H1 (cell line): ENCODE results near the gene AATK. TPM values are rescaled to one million over a fixed set of nuclear protein-coding genes. Genes with fewer than 3 reads are reported as not detected.

Experiments used
- CTCF ChIA-PET: fragments of 300-600 bp; sonication (Branson Sonifier 250); formaldehyde crosslinking; loops from one replicate; lab custom pipeline; 2021; ENCODE audit not compliant: partially characterized antibody; lab: Charles Lee
- POLR2A ChIA-PET: fragments of 300-600 bp; sonication (Branson Sonifier 250); formaldehyde crosslinking; loops from one replicate; lab custom pipeline; 2021; ENCODE audit warnings: inconsistent platforms; ENCODE audit not compliant: partially characterized antibody; lab: Charles Lee
- DNase-seq, 2 experiments: peaks; one replicate each; pipeline versions ENCODE4 v3.0.0 to v3.0.0-alpha.2; 2010 to 2022; ENCODE audit warnings: low spot score in 2 of 2, low read depth in 1 of 2, mixed read lengths in 1 of 2
- FAIRE-seq: peaks from 2 replicates; lab custom pipeline; 2011; peaks lifted over from hg19 to GRCh38; lab: Jason Lieb, UNC
- H2AFZ ChIP-seq: 2 replicates; pipeline ENCODE4 v1.8.1; 2012; ENCODE audit warnings: low read length, inconsistent platforms
- H2AK5ac ChIP-seq: 2 replicates; pipeline ENCODE4 v1.6.1; 2013; ENCODE audit warnings: low read depth, low read length
- H2BK120ac ChIP-seq: replicated peaks from 2 replicates; pipeline ENCODE3; 2013; ENCODE audit warnings: low read depth, low read length, inconsistent platforms
- H2BK12ac ChIP-seq: 2 replicates; pipeline ENCODE4 v1.6.1; 2013; ENCODE audit warnings: low read depth, low read length
- H2BK15ac ChIP-seq: 2 replicates; pipeline ENCODE4 v1.6.1; 2013; ENCODE audit warnings: low read length
- H2BK20ac ChIP-seq: 2 replicates; pipeline ENCODE4 v1.6.1; 2013; ENCODE audit warnings: low read length
- H2BK5ac ChIP-seq: 2 replicates; pipeline ENCODE4 v1.6.1; 2013; ENCODE audit warnings: low read depth, low read length
- H3K14ac ChIP-seq: 2 replicates; pipeline ENCODE4 v1.6.1; 2013; ENCODE audit warnings: inconsistent platforms; ENCODE audit not compliant: insufficient read length
- H3K18ac ChIP-seq: 2 replicates; pipeline ENCODE4 v1.6.1; 2013; ENCODE audit warnings: low read length; ENCODE audit errors: extremely low read depth
- H3K23ac ChIP-seq: 2 replicates; pipeline ENCODE4 v1.6.1; 2013; ENCODE audit warnings: inconsistent platforms; ENCODE audit not compliant: insufficient read length
- H3K23me2 ChIP-seq: 2 replicates; pipeline ENCODE4 v1.6.1; 2013; ENCODE audit warnings: low read depth, low read length
- H3K27ac ChIP-seq: 2 replicates; pipeline ENCODE4 v1.6.1; 2011; ENCODE audit warnings: low read depth, low read length, inconsistent platforms
- H3K27me3 ChIP-seq, 4 experiments: replicated peaks in 1 of 4; 1 replicate in 1 of 4; 2 replicates in 3 of 4; pipeline versions ENCODE4 v1.6.1 to v1.8.1; 2011 to 2013; ENCODE audit warnings: low read length in 3 of 4, mild to moderate bottlenecking in 3 of 4, inconsistent platforms in 2 of 4, mixed read lengths in 2 of 4, moderate library complexity in 1 of 4; ENCODE audit not compliant: control insufficient read depth in 3 of 4, insufficient read depth in 3 of 4; ENCODE audit errors: extremely low read depth in 1 of 4
- H3K36me3 ChIP-seq, 4 experiments: 2 replicates each; pipeline versions ENCODE4 v1.6.1 to v1.8.1; 2011 to 2013; ENCODE audit warnings: mild to moderate bottlenecking in 4 of 4, low read length in 3 of 4, moderate library complexity in 2 of 4, control low read depth in 1 of 4, inconsistent platforms in 1 of 4; ENCODE audit not compliant: insufficient read depth in 4 of 4, control insufficient read depth in 2 of 4
- H3K4ac ChIP-seq: replicated peaks from 2 replicates; pipeline ENCODE3; 2013; ENCODE audit warnings: low read length, low read depth, mixed read lengths, inconsistent platforms; ENCODE audit not compliant: insufficient read length
- H3K4me1 ChIP-seq, 4 experiments: replicated peaks in 1 of 4; 1 replicate in 1 of 4; 2 replicates in 3 of 4; pipeline versions ENCODE4 v1.6.1 to v1.8.1; 2011 to 2013; ENCODE audit warnings: low read length in 3 of 4, inconsistent platforms in 2 of 4, mixed read lengths in 1 of 4; ENCODE audit not compliant: insufficient read depth in 4 of 4, control insufficient read depth in 3 of 4
- H3K4me2 ChIP-seq, 2 experiments: 2 replicates each; pipeline versions ENCODE4 v1.6.1 to v1.8.1; 2011 to 2013; ENCODE audit warnings: low read depth in 2 of 2, low read length in 2 of 2, control low read depth in 1 of 2, inconsistent platforms in 1 of 2, mild to moderate bottlenecking in 1 of 2; ENCODE audit not compliant: insufficient read depth in 1 of 2
- H3K4me3 ChIP-seq, 4 experiments: fragments of 200-600, 300-600 bp in 1 of 4; sonication (generic), shearing (Covaris generic), sonication (Bioruptor Twin) in 1 of 4; 2 replicates each; pipeline versions ENCODE4 v1.5.1 to v1.8.1; 2011 to 2016; ENCODE audit warnings: low read length in 4 of 4, low read depth in 3 of 4, control low read depth in 2 of 4, inconsistent platforms in 2 of 4, mild to moderate bottlenecking in 2 of 4, mixed read lengths in 1 of 4, moderate library complexity in 1 of 4; ENCODE audit not compliant: insufficient read depth in 2 of 4; ENCODE audit errors: extremely low read depth in 1 of 4
- H3K56ac ChIP-seq: replicated peaks from 2 replicates; pipeline ENCODE3; 2013; ENCODE audit warnings: low read depth, mild to moderate bottlenecking, mixed read lengths, low read length, inconsistent platforms; ENCODE audit not compliant: insufficient read length
- H3K79me1 ChIP-seq: 2 replicates; pipeline ENCODE4 v1.6.1; 2013; ENCODE audit warnings: low read depth, low read length, control low read depth
- H3K79me2 ChIP-seq, 2 experiments: 2 replicates each; pipeline versions ENCODE4 v1.6.1 to v1.8.1; 2012 to 2013; ENCODE audit warnings: low read length in 2 of 2, mild to moderate bottlenecking in 2 of 2, inconsistent platforms in 1 of 2; ENCODE audit not compliant: insufficient read depth in 2 of 2, control insufficient read depth in 1 of 2
- H3K9ac ChIP-seq, 4 experiments: replicated peaks in 1 of 4; 1 replicate in 1 of 4; 2 replicates in 3 of 4; pipeline versions ENCODE4 v1.6.1 to v1.8.1; 2011 to 2013; ENCODE audit warnings: low read depth in 3 of 4, low read length in 3 of 4, control low read depth in 2 of 4, mild to moderate bottlenecking in 2 of 4, moderate library complexity in 2 of 4, inconsistent platforms in 1 of 4; ENCODE audit errors: extremely low read depth in 1 of 4
- H3K9me3 ChIP-seq, 2 experiments: 2 replicates each; pipeline versions ENCODE4 v1.6.1 to v1.8.1; 2012 to 2013; ENCODE audit warnings: mild to moderate bottlenecking in 2 of 2, moderate library complexity in 2 of 2, control low read depth in 1 of 2, inconsistent platforms in 1 of 2, low read depth in 1 of 2, low read length in 1 of 2, mixed read lengths in 1 of 2; ENCODE audit not compliant: insufficient read depth in 2 of 2
- H4K20me1 ChIP-seq, 2 experiments: replicated peaks in 1 of 2; 2 replicates each; pipeline versions ENCODE3 to v1.8.1; 2011 to 2013; ENCODE audit warnings: inconsistent platforms in 2 of 2, low read length in 2 of 2, mild to moderate bottlenecking in 1 of 2; ENCODE audit not compliant: insufficient read depth in 2 of 2, control insufficient read depth in 1 of 2
- H4K5ac ChIP-seq: 2 replicates; pipeline ENCODE4 v1.6.1; 2013; ENCODE audit warnings: low read length, low read depth, mixed read lengths, inconsistent platforms; ENCODE audit not compliant: insufficient read length
- H4K8ac ChIP-seq: 2 replicates; pipeline ENCODE4 v1.8.0; 2013; ENCODE audit warnings: mild to moderate bottlenecking, moderate library complexity, low read length, inconsistent platforms; ENCODE audit not compliant: insufficient read depth; ENCODE audit errors: extremely low read depth
- H4K91ac ChIP-seq: replicated peaks from 2 replicates; pipeline ENCODE3; 2013; ENCODE audit warnings: low read length, mixed read lengths, inconsistent platforms; ENCODE audit not compliant: insufficient read length
- CREB1 ChIP-seq: IDR thresholded peaks from 2 replicates; pipeline ENCODE4 v1.6.1; 2012; ENCODE audit warnings: inconsistent platforms
- WGBS, 2 experiments: shearing (Covaris generic) in 1 of 2; methylation state at CpG; one replicate each; pipeline versions ENCODE4 v1.1.6 to v1.1.7; 2013 to 2015; ENCODE audit warnings: low lambda C conversion rate in 2 of 2, mixed read lengths in 2 of 2, inconsistent platforms in 1 of 2, low coverage in 1 of 2, missing lambda C conversion rate in 1 of 2; ENCODE audit not compliant: insufficient replicate concordance in 2 of 2, insufficient coverage in 1 of 2, insufficient read length in 1 of 2; ENCODE audit errors: extremely low coverage in 1 of 2, missing lambda C conversion rate in 1 of 2; 5-methylcytosine and 5-hydroxymethylcytosine counted together
- polyA plus RNA-seq, 7 experiments: library from polyadenylated mRNA; depleted of rRNA in 3 of 7; stranded (reverse) in 5 of 7; unstranded in 2 of 7; fragments of >200 nt in 5 of 7; fragments of 200-250 nt in 2 of 7; gene quantifications; 1 replicate in 5 of 7; 2 replicates in 1 of 7; 4 replicates in 1 of 7; pipeline versions ENCODE4 v1.2.1 to v1.2.3, GENCODE V29; 2011 to 2013; ENCODE audit warnings: missing spikeins in 2 of 7, mixed read lengths in 2 of 7
- total RNA-seq: library from RNA; stranded (reverse); fragmentation: NEBNext Ultra II Directional; extraction: Animal tissue kit (Norgen Biotek cat#: 25700); gene quantifications from 2 replicates; pipeline ENCODE4 v1.2.1, GENCODE V29; 2021
- TF ChIP-seq, protein P1 (sequence below): IDR thresholded peaks from 2 replicates; pipeline ENCODE4 v1.6.1; 2012; ENCODE audit warnings: inconsistent platforms

Gene AATK
- total and polyA plus RNA-seq, 2 of the 8 experiments (the other 6 are each of a cell fraction or from before 2014, with no cell fraction given) = 1.7 to 3.5 TPM

DNA sequence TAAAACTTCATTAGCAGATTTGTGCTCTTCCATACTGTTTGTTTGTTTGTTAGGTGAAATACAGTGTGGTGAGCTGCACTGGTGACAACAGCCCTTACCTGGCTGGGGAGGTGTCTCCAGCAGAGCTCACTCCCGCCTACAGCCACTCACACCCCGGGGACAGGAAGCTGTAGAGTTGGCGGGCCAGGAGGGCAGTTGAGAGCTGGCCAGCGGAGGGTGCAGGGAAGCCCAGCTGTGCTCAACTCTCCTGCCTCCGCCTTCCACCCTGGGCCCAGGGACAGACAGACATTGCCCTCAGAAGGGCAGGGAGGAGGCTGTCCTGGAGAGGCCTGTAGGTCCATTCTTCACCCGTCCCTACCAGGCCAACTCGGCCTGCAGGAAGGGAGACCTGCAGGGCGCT is 49.3 kb downstream of the AATK start:
- H3K4me2 ChIP-seq = no peak overlapping the region
- H3K36me3 ChIP-seq = no peaks in the 10 kb centered on the region
- H2BK5ac ChIP-seq = no peak overlapping the region
- H2BK20ac ChIP-seq = no peak overlapping the region
- no peaks in the 10 kb centered on the region; a peak in 3 of 7 replicates for H3K27me3 ChIP-seq
- no peaks in the 10 kb centered on the region; the same call in none of the 2 replicates for H3K79me1 ChIP-seq
- H3K4me1 ChIP-seq = peaks cover 0 to 10% (median 6%) of the 10 kb centered on the region in 4 experiments; a peak in 5 of 7 replicates
- DNase-seq = no peak
- no peak for FAIRE-seq
- ChIA-PET CTCF (interaction anchor here (0.9 to 6.2 kb wide), 5 partner anchors 13 to 114 kb away, joined by 3 to 45 read pairs (median 3); no protein-coding TSS in a partner anchor), POLR2A (no interaction called here)
- no peak overlapping the region for H4K5ac ChIP-seq
- H3K18ac ChIP-seq = no peak overlapping the region
- H3K56ac ChIP-seq = no peak overlapping the region
- H2BK120ac ChIP-seq = no peak overlapping the region
- no peak overlapping the region for H3K14ac ChIP-seq
- no peaks in the 10 kb centered on the region for H4K20me1 ChIP-seq
- no peak overlapping the region for H3K4me3 ChIP-seq
- H3K23ac ChIP-seq = no peak overlapping the region
- H3K4ac ChIP-seq = no peak overlapping the region
- no peaks in the 10 kb centered on the region for H3K9me3 ChIP-seq
- peaks cover 3% of the 10 kb centered on the region; the same call in 1 of the 2 replicates for H3K23me2 ChIP-seq
- no peaks in the 10 kb centered on the region for H3K79me2 ChIP-seq
- no peak overlapping the region for H2AFZ ChIP-seq
- H2BK15ac ChIP-seq = no peak overlapping the region
- H3K27ac ChIP-seq = no peak overlapping the region
- H4K91ac ChIP-seq = no peak overlapping the region
- H2BK12ac ChIP-seq = no peak overlapping the region
- TF ChIP-seq, protein P1, sequence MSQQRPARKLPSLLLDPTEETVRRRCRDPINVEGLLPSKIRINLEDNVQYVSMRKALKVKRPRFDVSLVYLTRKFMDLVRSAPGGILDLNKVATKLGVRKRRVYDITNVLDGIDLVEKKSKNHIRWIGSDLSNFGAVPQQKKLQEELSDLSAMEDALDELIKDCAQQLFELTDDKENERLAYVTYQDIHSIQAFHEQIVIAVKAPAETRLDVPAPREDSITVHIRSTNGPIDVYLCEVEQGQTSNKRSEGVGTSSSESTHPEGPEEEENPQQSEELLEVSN = no peak
- no peak for TF ChIP-seq CREB1
- H3K9ac ChIP-seq = no peak overlapping the region
- 88% methylated on average over 3 of the region's 8 CpGs; no CpG with 5 or more reads in 1 of the 2 experiments for WGBS, 2 experiments
- no peak overlapping the region for H4K8ac ChIP-seq
- H2AK5ac ChIP-seq = no peak overlapping the region
